ENCODE results near the gene NR1D2. TPM values are rescaled to one million over a fixed set of nuclear protein-coding genes. Genes with fewer than 3 reads are reported as not detected.

The NR1D2 gene
- total RNA-seq, 1 experiment from 2014 or later = 18.4 TPM

GRCh38 chr3:23954144-23954543 lies 9.1 kb downstream of the NR1D2 start:
- ChIA-PET CTCF (no interaction called here), POLR2A (no interaction called here)
- Mint-ChIP-seq H3K36me3 (peaks cover 14% of the 10 kb centered on the region), H3K27ac (no peak overlapping the region), H3K27me3 (ENCODE audit: low read depth) (no peaks in the 10 kb centered on the region), H3K4me1 (peaks cover 20% of the 10 kb centered on the region), H3K4me3 (no peak overlapping the region), H3K9me3 (peaks cover 3% of the 10 kb centered on the region; the same call in 1 of the 2 replicates)
- ATAC-seq (no peak), DNase-seq (ENCODE audit: low spot score) (no peak)
- no peak for TF ChIP-seq NR2C2 (CRISPR knock-in tag; IDR thresholded peaks at IDR 0.05)

GRCh38 chr3:23956701-23957100 lies 11.6 kb downstream of the NR1D2 start:
- TF ChIP-seq FOXP1 (CRISPR knock-in tag; IDR thresholded peaks at IDR 0.05; ENCODE audit: borderline replicate concordance) = no peak
- Mint-ChIP-seq H3K4me3 (no peak overlapping the region), H3K36me3 (peaks cover 29% of the 10 kb centered on the region), H3K9me3 (peaks cover 3% of the 10 kb centered on the region; the same call in 1 of the 2 replicates), H3K4me1 (peaks cover 3% of the 10 kb centered on the region; the same call in 1 of the 2 replicates), H3K27me3 (ENCODE audit: low read depth) (no peaks in the 10 kb centered on the region), H3K27ac (no peak overlapping the region)
- ChIA-PET POLR2A (no interaction called here), CTCF (no interaction called here)
- no peak for ATAC-seq
- DNase-seq (ENCODE audit: low spot score) = no peak

- no peak for DNase-seq (ENCODE audit: low spot score)
- POLR2A ChIA-PET = interaction anchor here (0.7 kb wide), 1 partner anchor 199 kb away, joined by 6 read pairs; no protein-coding TSS in a partner anchor
- Mint-ChIP-seq H3K27ac (0 out of 2 replicates have a peak overlapping the region, but pooled peaks have one; percentile 24), H3K27me3 (ENCODE audit: low read depth) (no peaks in the 10 kb centered on the region), H3K4me1 (no peaks in the 10 kb centered on the region), H3K9me3 (peaks cover 3% of the 10 kb centered on the region; the same call in 1 of the 2 replicates), H3K4me3 (no peak overlapping the region), H3K36me3 (peaks cover 44% of the 10 kb centered on the region)
- CTCF ChIA-PET = interaction anchor here (0.6 kb wide), 1 partner anchor 968 kb away, joined by 5 read pairs; no protein-coding TSS in a partner anchor
- no peak for ATAC-seq
- TF ChIP-seq GTF2I (CRISPR knock-in tag; conservative IDR thresholded peaks at IDR 0.05) (no peak), ETV6 (CRISPR knock-in tag; IDR thresholded peaks at IDR 0.05) (no peak), ZNF532 (CRISPR knock-in tag; IDR thresholded peaks at IDR 0.05; ENCODE audit: borderline replicate concordance) (no peak), GRHL2 (CRISPR knock-in tag; IDR thresholded peaks at IDR 0.05; ENCODE audit: insufficient replicate concordance, severe bottlenecking) (no peak), AFF4 (CRISPR knock-in tag; IDR thresholded peaks at IDR 0.05; ENCODE audit: borderline replicate concordance) (no peak), ELF4 (CRISPR knock-in tag; IDR thresholded peaks at IDR 0.05; ENCODE audit: low read depth) (no peak), FOXJ3 (CRISPR knock-in tag; IDR thresholded peaks at IDR 0.05; ENCODE audit: borderline replicate concordance) (no peak), CTCF (IDR thresholded peaks at IDR 0.05) (no peak), E2F1 (CRISPR knock-in tag; IDR thresholded peaks at IDR 0.05) (no peak), ATF2 (CRISPR knock-in tag; IDR thresholded peaks at IDR 0.05; ENCODE audit: borderline replicate concordance, low read depth) (no peak), ZNF671 (CRISPR knock-in tag; IDR thresholded peaks at IDR 0.05) (no peak), SMAD4 (CRISPR knock-in tag; IDR thresholded peaks at IDR 0.05) (no peak), IRF2 (CRISPR knock-in tag; IDR thresholded peaks at IDR 0.05; ENCODE audit: borderline replicate concordance, low read depth) (no peak), MLX (CRISPR knock-in tag; IDR thresholded peaks at IDR 0.05) (no peak), CBFB (CRISPR knock-in tag; IDR thresholded peaks at IDR 0.05; ENCODE audit: low read depth) (no peak)
These were observed 14.2 kb downstream of the NR1D2 start for GRCh38 chr3:23959135-23959900.

All from WTC11 (cell line).